C4-2B (cell line): Measurements from ENCODE around the gene KRT27.

Experiments used
- H3K27ac ChIP-seq: fragments of 450-650 bp; 2 replicates; pipeline ENCODE4 v1.5.1; 2017
- CTCF ChIP-seq: fragments of 450-650 bp; conservative IDR thresholded peaks from 2 replicates; pipeline ENCODE4 v1.5.1; 2017; ENCODE audit warnings: mild to moderate bottlenecking
- ZFX ChIP-seq: fragments of 450-650 bp; IDR thresholded peaks from 2 replicates; pipeline ENCODE4 v1.6.1; 2017

Gene KRT27

GRCh38 chr17:40822132-40822812 lies 39.9 kb upstream of the KRT27 start, which contains the start of gene KRT10:
Gene KRT10 (minus strand): TSS chr17:40822614. CDS start chr17:40822585, 29 bp downstream.
- no peak within 1 kb of the TSS for H3K27ac ChIP-seq
- TF ChIP-seq CTCF = no peak
- TF ChIP-seq ZFX = no peak

- TF ChIP-seq CTCF (no peak), ZFX (no peak)
- H3K27ac ChIP-seq = no peak overlapping the region
Measured at GRCh38 chr17:40821536-40821935, 39.2 kb upstream of the KRT27 start.

GRCh38 chr17:40820228-40820838 lies 38.0 kb upstream of the KRT27 start:
- H3K27ac ChIP-seq = no peak overlapping the region
- no peak for TF ChIP-seq ZFX
- TF ChIP-seq CTCF = no peak

DNA sequence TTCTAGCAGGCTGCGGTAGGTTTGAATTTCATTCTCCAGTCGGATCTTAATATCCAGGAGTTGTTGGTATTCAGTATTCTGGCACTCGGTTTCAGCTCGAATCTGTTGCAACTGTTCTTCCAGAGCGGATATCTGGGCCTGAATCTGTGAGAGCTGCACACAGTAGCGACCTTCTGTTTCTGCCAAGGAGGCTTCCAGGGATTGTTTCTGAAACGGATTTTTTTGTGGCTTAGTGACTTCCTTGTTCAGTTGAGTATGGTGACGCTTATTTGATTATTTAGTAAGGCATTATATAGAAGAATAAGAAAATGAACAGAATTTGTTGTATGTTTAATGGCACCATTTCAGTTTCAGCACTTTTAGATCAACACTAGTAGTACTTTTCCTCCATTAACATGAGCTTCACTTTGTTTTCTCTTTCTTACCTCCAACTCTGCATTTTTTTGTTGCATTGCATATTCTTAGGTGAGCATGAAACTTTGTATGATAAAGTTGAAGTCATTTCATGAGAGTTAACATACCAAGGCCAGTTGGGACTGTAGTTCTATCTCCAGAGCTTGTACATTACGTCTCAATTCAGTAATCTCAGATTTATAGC lies 37.3 kb upstream of the KRT27 start:
- H3K27ac ChIP-seq = peak overlapping the region; percentile 80; the same call in 1 of the 2 replicates
- no peak for TF ChIP-seq CTCF
- no peak for TF ChIP-seq ZFX

GRCh38 chr17:40818733-40819527 lies 36.6 kb upstream of the KRT27 start:
- TF ChIP-seq CTCF = no peak
- no peak for TF ChIP-seq ZFX
- H3K27ac ChIP-seq = peak overlapping the region; percentile 80

DNA sequence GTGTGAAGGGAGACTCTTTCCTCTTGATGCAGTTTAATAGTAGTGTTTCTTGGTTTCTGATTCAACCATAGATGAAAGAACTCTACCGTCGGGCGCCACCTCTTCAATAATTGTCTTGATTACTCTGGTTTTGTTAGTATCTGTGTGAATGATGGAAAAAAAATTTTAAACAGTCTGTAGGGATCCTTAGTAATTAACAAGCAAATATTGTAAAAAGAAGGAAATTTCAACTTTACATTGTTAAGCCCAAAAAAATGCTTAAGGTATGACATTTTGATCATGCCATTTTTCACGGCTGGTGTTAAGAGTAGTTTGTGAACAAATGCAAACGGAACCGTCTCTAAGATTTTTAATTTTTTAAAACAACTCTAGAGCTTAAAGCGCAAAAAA lies 36.0 kb upstream of the KRT27 start:
- peak overlapping the region; percentile 80 for H3K27ac ChIP-seq
- TF ChIP-seq ZFX = no peak
- TF ChIP-seq CTCF = no peak
